GM23338 (cell line): ENCODE measurements around the gene CDK16. TPM values are rescaled to one million over a fixed set of nuclear protein-coding genes. Genes with fewer than 3 reads are reported as not detected.

ENCODE experiments used
- ATAC-seq: fragments of 200-7000 bp; cut with Tn5 transposase; 3 replicates; pipeline ENCODE4 v1.9.1; 2020
- DNase-seq: peaks from one replicate; pipeline ENCODE4 v3.0.0-alpha.2; 2015; ENCODE audit warnings: low spot score
- H2AFZ ChIP-seq: fragments of 200-600 bp; sonication (generic); 2 replicates; pipeline ENCODE4 v1.8.0; 2016; ENCODE audit warnings: antibody characterized with exemption, mild to moderate bottlenecking, moderate library complexity
- H3F3A ChIP-seq: fragments of 200-600 bp; sonication (generic); replicated peaks from 2 replicates; pipeline ENCODE4 v1.8.0; 2017; ENCODE audit warnings: antibody characterized with exemption, mixed run types, low read depth
- H3K27ac ChIP-seq: fragments of 200-600 bp; sonication (generic); 2 replicates; pipeline ENCODE4 v1.6.1; 2016; ENCODE audit warnings: low read depth
- H3K27me3 ChIP-seq: fragments of 200-600 bp; sonication (generic); 2 replicates; pipeline ENCODE4 v1.8.0; 2016; ENCODE audit warnings: mild to moderate bottlenecking, mixed run types, moderate library complexity; ENCODE audit not compliant: insufficient read depth
- H3K36me3 ChIP-seq: fragments of 200-600 bp; sonication (generic); 2 replicates; pipeline ENCODE4 v1.8.0; 2016; ENCODE audit warnings: mild to moderate bottlenecking; ENCODE audit not compliant: insufficient read depth
- H3K4me1 ChIP-seq: fragments of 200-600 bp; sonication (generic); 2 replicates; pipeline ENCODE4 v1.8.0; 2016; ENCODE audit warnings: mild to moderate bottlenecking, moderate library complexity; ENCODE audit not compliant: insufficient read depth
- H3K4me2 ChIP-seq: fragments of 200-600 bp; sonication (generic); 2 replicates; pipeline ENCODE4 v1.7.1; 2017; ENCODE audit warnings: mixed run types
- H3K4me3 ChIP-seq: fragments of 200-600 bp; sonication (generic); 2 replicates; pipeline ENCODE4 v1.6.1; 2016; ENCODE audit warnings: mixed run types
- H3K79me2 ChIP-seq: fragments of 200-600 bp; sonication (generic); replicated peaks from 2 replicates; pipeline ENCODE4 v1.8.0; 2017; ENCODE audit warnings: mild to moderate bottlenecking; ENCODE audit not compliant: insufficient read depth
- H3K9me2 ChIP-seq: fragments of 200-600 bp; sonication (generic); 2 replicates; pipeline ENCODE4 v1.8.0; 2017; ENCODE audit not compliant: insufficient read depth
- H4K20me1 ChIP-seq: fragments of 200-600 bp; sonication (generic); replicated peaks from 2 replicates; pipeline ENCODE4 v1.8.0; 2017; ENCODE audit warnings: mild to moderate bottlenecking; ENCODE audit not compliant: insufficient read depth
- H3K27ac Mint-ChIP-seq: 2 replicates; pipeline ENCODE4 v1.8.0; 2020; ENCODE audit warnings: inconsistent platforms, mild to moderate bottlenecking, moderate library complexity, mixed read lengths
- H3K27me3 Mint-ChIP-seq: 3 replicates; pipeline ENCODE4 v1.8.0; 2022; ENCODE audit warnings: low read depth, mild to moderate bottlenecking, moderate library complexity, mixed read lengths, inconsistent platforms; ENCODE audit not compliant: insufficient read depth, poor library complexity
- H3K36me3 Mint-ChIP-seq: 3 replicates; pipeline ENCODE4 v1.8.0; 2021; ENCODE audit warnings: low read depth, mild to moderate bottlenecking, inconsistent platforms, moderate library complexity, mixed read lengths
- H3K4me1 Mint-ChIP-seq: 3 replicates; pipeline ENCODE4 v1.8.0; 2020; ENCODE audit warnings: mild to moderate bottlenecking, inconsistent platforms, mixed read lengths
- H3K4me3 Mint-ChIP-seq: 3 replicates; pipeline ENCODE4 v1.8.0; 2021; ENCODE audit warnings: moderate library complexity, mild to moderate bottlenecking, inconsistent platforms, mixed read lengths
- H3K9me3 Mint-ChIP-seq: 3 replicates; pipeline ENCODE4 v1.8.0; 2020; ENCODE audit warnings: moderate library complexity, mild to moderate bottlenecking, inconsistent platforms, mixed read lengths
- polyA plus RNA-seq: library from polyadenylated mRNA; unstranded; fragments of >200 nt; fragmentation: Nextera tagmentation; extraction: Ambion mirVana; gene quantifications from 2 replicates; pipeline ENCODE4 v1.2.1, GENCODE V29; 2016
- total RNA-seq: library from RNA; depleted of rRNA; stranded (reverse); fragments of >200 nt; shearing (Covaris generic); gene quantifications from 2 replicates; pipeline ENCODE4 v1.2.3, GENCODE V29; 2014
- TF ChIP-seq, protein P1 (sequence below): fragments of 250-450 bp; sonication (Bioruptor Pico); IDR thresholded peaks from 2 replicates; pipeline ENCODE4 v1.5.0; 2020; ENCODE audit warnings: mild to moderate bottlenecking, moderate library complexity

CDK16 gene
- total and polyA plus RNA-seq, 2 experiments from 2014 or later = 58.9 to 158 TPM

DNA sequence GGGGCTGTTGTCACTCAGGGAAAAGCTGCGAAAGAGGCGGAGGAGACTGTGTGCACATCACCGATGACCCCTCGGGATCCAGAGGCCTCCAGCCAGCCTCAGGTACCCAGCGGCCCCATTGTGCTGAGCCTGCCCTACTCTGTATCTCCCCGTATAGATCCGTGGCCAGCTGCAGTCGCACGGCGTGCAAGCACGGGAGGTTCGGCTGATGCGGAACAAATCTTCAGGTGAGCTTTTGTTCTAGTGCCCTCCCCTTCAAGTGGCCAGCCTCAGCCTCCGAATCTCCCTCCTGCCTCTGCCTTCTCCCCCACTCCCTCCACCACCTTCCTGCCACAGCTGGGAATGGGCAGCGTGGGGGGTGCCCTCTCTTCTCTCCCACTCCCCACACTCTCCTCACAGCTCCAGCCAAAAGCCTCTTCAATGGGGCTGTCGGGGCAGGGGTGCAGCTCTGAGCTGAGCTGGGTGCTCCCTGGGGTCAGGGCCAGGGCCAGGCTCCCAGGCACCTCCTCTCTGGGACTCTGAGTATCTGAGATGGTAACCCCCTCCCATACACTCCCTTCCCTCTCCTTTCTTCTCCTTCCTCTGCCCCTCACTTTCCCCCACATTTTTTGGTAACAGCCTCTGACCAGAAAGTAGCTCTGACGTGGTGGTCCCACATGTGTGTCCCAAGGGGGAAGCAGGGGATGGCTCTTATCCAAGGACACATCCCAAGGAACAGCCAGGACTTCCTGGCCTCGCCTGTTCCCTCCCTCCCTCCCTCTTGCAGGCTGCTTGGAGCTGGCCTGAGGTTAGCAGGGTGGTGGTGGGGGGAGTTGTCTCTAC lies 45.3 kb upstream of the CDK16 start (continued):
- TF ChIP-seq, protein P1, sequence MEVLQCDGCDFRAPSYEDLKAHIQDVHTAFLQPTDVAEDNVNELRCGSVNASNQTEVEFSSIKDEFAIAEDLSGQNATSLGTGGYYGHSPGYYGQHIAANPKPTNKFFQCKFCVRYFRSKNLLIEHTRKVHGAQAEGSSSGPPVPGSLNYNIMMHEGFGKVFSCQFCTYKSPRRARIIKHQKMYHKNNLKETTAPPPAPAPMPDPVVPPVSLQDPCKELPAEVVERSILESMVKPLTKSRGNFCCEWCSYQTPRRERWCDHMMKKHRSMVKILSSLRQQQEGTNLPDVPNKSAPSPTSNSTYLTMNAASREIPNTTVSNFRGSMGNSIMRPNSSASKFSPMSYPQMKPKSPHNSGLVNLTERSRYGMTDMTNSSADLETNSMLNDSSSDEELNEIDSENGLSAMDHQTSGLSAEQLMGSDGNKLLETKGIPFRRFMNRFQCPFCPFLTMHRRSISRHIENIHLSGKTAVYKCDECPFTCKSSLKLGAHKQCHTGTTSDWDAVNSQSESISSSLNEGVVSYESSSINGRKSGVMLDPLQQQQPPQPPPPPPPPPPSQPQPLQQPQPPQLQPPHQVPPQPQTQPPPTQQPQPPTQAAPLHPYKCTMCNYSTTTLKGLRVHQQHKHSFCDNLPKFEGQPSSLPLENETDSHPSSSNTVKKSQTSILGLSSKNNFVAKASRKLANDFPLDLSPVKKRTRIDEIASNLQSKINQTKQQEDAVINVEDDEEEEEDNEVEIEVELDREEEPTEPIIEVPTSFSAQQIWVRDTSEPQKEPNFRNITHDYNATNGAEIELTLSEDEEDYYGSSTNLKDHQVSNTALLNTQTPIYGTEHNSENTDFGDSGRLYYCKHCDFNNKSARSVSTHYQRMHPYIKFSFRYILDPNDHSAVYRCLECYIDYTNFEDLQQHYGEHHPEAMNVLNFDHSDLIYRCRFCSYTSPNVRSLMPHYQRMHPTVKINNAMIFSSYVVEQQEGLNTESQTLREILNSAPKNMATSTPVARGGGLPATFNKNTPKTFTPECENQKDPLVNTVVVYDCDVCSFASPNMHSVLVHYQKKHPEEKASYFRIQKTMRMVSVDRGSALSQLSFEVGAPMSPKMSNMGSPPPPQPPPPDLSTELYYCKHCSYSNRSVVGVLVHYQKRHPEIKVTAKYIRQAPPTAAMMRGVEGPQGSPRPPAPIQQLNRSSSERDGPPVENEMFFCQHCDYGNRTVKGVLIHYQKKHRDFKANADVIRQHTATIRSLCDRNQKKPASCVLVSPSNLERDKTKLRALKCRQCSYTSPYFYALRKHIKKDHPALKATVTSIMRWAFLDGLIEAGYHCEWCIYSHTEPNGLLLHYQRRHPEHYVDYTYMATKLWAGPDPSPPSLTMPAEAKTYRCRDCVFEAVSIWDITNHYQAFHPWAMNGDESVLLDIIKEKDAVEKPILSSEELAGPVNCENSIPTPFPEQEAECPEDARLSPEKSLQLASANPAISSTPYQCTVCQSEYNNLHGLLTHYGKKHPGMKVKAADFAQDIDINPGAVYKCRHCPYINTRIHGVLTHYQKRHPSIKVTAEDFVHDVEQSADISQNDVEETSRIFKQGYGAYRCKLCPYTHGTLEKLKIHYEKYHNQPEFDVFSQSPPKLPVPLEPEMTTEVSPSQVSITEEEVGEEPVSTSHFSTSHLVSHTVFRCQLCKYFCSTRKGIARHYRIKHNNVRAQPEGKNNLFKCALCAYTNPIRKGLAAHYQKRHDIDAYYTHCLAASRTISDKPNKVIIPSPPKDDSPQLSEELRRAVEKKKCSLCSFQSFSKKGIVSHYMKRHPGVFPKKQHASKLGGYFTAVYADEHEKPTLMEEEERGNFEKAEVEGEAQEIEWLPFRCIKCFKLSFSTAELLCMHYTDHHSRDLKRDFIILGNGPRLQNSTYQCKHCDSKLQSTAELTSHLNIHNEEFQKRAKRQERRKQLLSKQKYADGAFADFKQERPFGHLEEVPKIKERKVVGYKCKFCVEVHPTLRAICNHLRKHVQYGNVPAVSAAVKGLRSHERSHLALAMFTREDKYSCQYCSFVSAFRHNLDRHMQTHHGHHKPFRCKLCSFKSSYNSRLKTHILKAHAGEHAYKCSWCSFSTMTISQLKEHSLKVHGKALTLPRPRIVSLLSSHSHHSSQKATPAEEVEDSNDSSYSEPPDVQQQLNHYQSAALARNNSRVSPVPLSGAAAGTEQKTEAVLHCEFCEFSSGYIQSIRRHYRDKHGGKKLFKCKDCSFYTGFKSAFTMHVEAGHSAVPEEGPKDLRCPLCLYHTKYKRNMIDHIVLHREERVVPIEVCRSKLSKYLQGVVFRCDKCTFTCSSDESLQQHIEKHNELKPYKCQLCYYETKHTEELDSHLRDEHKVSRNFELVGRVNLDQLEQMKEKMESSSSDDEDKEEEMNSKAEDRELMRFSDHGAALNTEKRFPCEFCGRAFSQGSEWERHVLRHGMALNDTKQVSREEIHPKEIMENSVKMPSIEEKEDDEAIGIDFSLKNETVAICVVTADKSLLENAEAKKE (CRISPR knock-in tag) = no peak

DNA sequence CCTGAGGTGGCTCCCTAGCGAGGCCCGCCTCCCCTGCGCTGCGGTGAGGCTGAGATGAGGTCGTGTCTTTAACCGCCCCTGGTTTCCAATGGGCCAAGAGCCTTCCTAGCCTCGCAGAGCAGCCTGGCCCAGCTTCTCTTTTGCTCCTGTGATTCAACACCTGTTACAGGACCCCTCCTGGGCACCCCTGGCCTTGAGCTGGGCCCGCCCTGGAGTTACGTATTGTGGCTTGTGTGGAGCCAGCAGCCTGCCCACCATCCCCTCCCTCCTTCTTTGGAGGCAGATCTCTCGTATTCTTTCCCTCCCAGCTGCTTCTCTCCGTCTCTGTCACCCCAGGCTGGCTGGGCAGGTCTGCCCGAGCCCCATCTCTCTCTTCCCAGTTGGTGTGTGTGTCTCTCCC lies 44.1 kb upstream of the CDK16 start:
- no peaks in the 10 kb centered on the region for H3F3A ChIP-seq
- Mint-ChIP-seq H3K4me3 (no peak overlapping the region), H3K27ac (no peak overlapping the region), H3K27me3 (peaks cover 2% of the 10 kb centered on the region), H3K9me3 (no peaks in the 10 kb centered on the region), H3K4me1 (no peaks in the 10 kb centered on the region), H3K36me3 (peaks cover 38% of the 10 kb centered on the region)
- TF ChIP-seq, protein P1 (CRISPR knock-in tag) = no peak
- H3K79me2 ChIP-seq = no peaks in the 10 kb centered on the region
- H3K4me3 ChIP-seq = no peak overlapping the region
- DNase-seq = no peak
- H3K4me1 ChIP-seq = no peaks in the 10 kb centered on the region
- H3K27ac ChIP-seq = no peak overlapping the region
- H3K27me3 ChIP-seq = no peaks in the 10 kb centered on the region
- H4K20me1 ChIP-seq = no peaks in the 10 kb centered on the region
- 0 out of 2 replicates have a peak, but pooled peaks cover 3% of the 10 kb centered on the region for H3K36me3 ChIP-seq
- no peak overlapping the region for H3K4me2 ChIP-seq
- H2AFZ ChIP-seq = no peak overlapping the region
- no peak for ATAC-seq
- H3K9me2 ChIP-seq = no peaks in the 10 kb centered on the region
